ENCODE results near the gene FAM237A.

DNA sequence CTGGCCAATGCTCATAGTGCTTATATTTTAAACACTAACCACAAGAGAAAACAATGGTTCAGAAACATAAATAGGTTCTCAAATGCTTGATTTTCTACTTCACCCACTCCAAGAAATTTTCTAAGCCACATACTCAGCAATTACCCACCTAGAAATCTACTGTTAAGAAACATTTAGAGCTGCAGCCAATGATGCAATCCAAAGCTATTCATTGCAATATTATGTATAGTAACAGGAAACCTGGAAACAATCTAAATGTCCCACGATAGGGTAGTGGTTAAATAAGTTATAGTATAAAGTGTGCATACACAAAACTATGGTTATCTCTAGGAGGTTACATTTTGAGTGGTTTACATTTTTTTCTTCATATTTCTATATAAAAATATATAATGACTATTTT, 5.7 kb downstream of the FAM237A start:
- TF ChIP-seq, protein P1, sequence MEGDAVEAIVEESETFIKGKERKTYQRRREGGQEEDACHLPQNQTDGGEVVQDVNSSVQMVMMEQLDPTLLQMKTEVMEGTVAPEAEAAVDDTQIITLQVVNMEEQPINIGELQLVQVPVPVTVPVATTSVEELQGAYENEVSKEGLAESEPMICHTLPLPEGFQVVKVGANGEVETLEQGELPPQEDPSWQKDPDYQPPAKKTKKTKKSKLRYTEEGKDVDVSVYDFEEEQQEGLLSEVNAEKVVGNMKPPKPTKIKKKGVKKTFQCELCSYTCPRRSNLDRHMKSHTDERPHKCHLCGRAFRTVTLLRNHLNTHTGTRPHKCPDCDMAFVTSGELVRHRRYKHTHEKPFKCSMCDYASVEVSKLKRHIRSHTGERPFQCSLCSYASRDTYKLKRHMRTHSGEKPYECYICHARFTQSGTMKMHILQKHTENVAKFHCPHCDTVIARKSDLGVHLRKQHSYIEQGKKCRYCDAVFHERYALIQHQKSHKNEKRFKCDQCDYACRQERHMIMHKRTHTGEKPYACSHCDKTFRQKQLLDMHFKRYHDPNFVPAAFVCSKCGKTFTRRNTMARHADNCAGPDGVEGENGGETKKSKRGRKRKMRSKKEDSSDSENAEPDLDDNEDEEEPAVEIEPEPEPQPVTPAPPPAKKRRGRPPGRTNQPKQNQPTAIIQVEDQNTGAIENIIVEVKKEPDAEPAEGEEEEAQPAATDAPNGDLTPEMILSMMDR (IDR thresholded peaks at IDR 0.05), result no peak
- TF ChIP-seq POLR2A (IDR thresholded peaks at IDR 0.05), result no peak

Measured in heart left ventricle (tissue), 13 donors.